Measurements from ENCODE around the gene EPHA7. TPM values are rescaled to one million over a fixed set of nuclear protein-coding genes. Genes with fewer than 3 reads are reported as not detected.

The EPHA7 gene
- total and polyA plus RNA-seq, 7 donors = 0.01 to 0.75 (median 0.10) TPM

- no peak for TF ChIP-seq CTCF (IDR thresholded peaks at IDR 0.05)
- H3K27me3 ChIP-seq (ENCODE audit: insufficient read depth in 3 of 3, low read length in 2 of 3) = no peaks in the 10 kb centered on the region
- no peak overlapping the region for H3K4me3 ChIP-seq
- H3K36me3 ChIP-seq (ENCODE audit: insufficient read depth in 1 of 2, low read depth in 1 of 2) = no peaks in the 10 kb centered on the region
- no peaks in the 10 kb centered on the region for H3K4me1 ChIP-seq
- intact Hi-C loops (cut with DNase I) = no loop called here
- ATAC-seq (no peak), DNase-seq (no peak)
- H3K27ac ChIP-seq = no peak overlapping the region
- H3K9me3 ChIP-seq = no peaks in the 10 kb centered on the region
Observed at GRCh38 chr6:93252930-93253329, 166.4 kb downstream of the EPHA7 start.

GRCh38 chr6:93248631-93249030 is 170.7 kb downstream of the EPHA7 start:
- H3K36me3 ChIP-seq (ENCODE audit: insufficient read depth in 1 of 2, low read depth in 1 of 2) = no peaks in the 10 kb centered on the region
- H3K4me3 ChIP-seq = no peak overlapping the region
- no peaks in the 10 kb centered on the region for H3K4me1 ChIP-seq
- DNase-seq (no peak), ATAC-seq (no peak)
- no peaks in the 10 kb centered on the region for H3K9me3 ChIP-seq
- 52 to 75% (median 60%) methylated on average over 2 of the region's 2 CpGs for WGBS, 3 donors
- H3K27ac ChIP-seq = no peak overlapping the region
- intact Hi-C loops (cut with DNase I) = no loop called here
- TF ChIP-seq CTCF (IDR thresholded peaks at IDR 0.05) = no peak
- no peaks in the 10 kb centered on the region for H3K27me3 ChIP-seq (ENCODE audit: insufficient read depth in 3 of 3, low read length in 2 of 3)

- ATAC-seq = no peak
- Histone ChIP-seq H3K9me3 (no peaks in the 10 kb centered on the region), H3K36me3 (ENCODE audit: insufficient read depth in 1 of 2, low read depth in 1 of 2) (no peaks in the 10 kb centered on the region), H3K4me1 (no peaks in the 10 kb centered on the region), H3K4me3 (no peak overlapping the region), H3K27me3 (ENCODE audit: insufficient read depth in 3 of 3, low read length in 2 of 3) (no peaks in the 10 kb centered on the region), H3K27ac (no peak overlapping the region)
- intact Hi-C loops (cut with DNase I) = no loop called here
- no peak for DNase-seq
- 72 to 74% (median 73%) methylated on average over 1 of the region's 1 CpG for WGBS, 3 donors
- TF ChIP-seq CTCF (IDR thresholded peaks at IDR 0.05) = no peak
Observed at GRCh38 chr6:93243231-93243778, 176.1 kb downstream of the EPHA7 start.

GRCh38 chr6:93242049-93242448 is 177.3 kb downstream of the EPHA7 start:
- intact Hi-C loops (cut with DNase I) = no loop called here
- Histone ChIP-seq H3K4me1 (no peaks in the 10 kb centered on the region), H3K4me3 (no peak overlapping the region), H3K27me3 (ENCODE audit: insufficient read depth in 3 of 3, low read length in 2 of 3) (peaks cover 0 to under 1% (median 0%) of the 10 kb centered on the region in 3 donors), H3K27ac (no peak overlapping the region), H3K36me3 (ENCODE audit: insufficient read depth in 1 of 2, low read depth in 1 of 2) (no peaks in the 10 kb centered on the region), H3K9me3 (no peaks in the 10 kb centered on the region)
- ATAC-seq (no peak), DNase-seq (no peak)
- TF ChIP-seq CTCF (IDR thresholded peaks at IDR 0.05) = no peak

GRCh38 chr6:93238632-93239031 is 180.7 kb downstream of the EPHA7 start:
- TF ChIP-seq CTCF (IDR thresholded peaks at IDR 0.05) = no peak
- WGBS, 3 donors = 40 to 60% (median 57%) methylated on average over 1 of the region's 1 CpG
- Histone ChIP-seq H3K27ac (no peak overlapping the region), H3K4me3 (no peak overlapping the region), H3K27me3 (ENCODE audit: insufficient read depth in 3 of 3, low read length in 2 of 3) (peaks cover 0 to 2% (median 0%) of the 10 kb centered on the region in 3 donors), H3K4me1 (no peaks in the 10 kb centered on the region), H3K9me3 (no peaks in the 10 kb centered on the region), H3K36me3 (ENCODE audit: insufficient read depth in 1 of 2, low read depth in 1 of 2) (no peaks in the 10 kb centered on the region)
- intact Hi-C loops (cut with DNase I) = no loop called here
- DNase-seq (no peak), ATAC-seq (no peak)
